GM19324 (cell line): Measurements from ENCODE around the gene RAX2.

ENCODE experiments used
- ATAC-seq: cut with Tn5 transposase; IDR thresholded peaks from one replicate; pipeline ENCODE4 v1.9.1; 2021; ENCODE audit warnings: mild to moderate bottlenecking, moderate library complexity; ENCODE audit not compliant: unreplicated experiment, low FRiP score

RAX2 gene

DNA sequence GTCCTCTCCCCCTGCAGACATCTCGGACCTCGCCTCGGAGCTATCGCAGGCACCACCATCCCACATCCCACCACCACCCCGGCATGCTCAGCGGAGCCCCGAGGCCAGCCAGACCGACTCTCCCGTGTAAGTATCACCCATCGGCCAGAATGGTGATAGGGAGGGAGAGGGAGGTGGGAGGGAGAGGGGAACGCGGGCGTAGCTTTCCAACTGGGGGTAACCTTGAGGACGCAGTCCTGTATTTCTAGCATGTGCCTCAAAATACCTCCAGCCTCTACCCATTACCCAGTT, 37.8 kb downstream of the RAX2 start:
- no peak for ATAC-seq

DNA sequence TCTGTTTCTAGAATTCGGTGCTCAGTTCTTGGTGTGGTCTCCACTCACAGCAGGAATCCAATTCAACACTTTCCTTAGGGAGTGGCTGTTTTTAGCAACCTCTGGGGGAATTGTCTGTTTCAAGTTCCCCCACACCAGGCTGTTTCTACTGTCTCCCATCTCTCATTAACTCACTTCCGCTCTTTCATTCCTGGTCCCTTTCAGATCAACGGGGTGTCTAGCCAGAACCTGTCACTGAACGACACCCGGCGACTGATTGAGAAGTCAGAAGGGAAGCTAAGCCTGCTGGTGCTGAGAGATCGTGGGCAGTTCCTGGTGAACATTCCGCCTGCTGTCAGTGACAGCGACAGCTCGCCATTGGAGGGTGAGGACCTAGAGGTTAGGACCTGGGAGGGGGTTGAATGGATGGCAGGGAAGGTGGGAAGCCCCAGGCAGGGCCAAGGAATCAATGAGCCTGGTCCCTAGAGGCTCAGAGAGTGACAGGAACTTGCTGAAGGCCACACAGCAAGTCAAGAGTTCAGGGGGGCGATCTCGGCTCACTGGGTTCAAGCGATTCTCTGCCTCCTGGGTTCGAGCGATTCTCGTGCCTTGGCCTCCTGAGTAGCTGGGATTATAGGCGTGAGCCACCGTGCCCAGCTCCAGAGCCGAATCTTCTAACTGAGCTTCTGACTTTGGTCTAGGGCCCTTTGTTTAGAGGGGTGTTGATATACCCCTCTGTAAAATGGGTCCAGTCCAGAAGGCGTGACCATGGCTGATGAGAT, 38.3 kb downstream of the RAX2 start:
- no peak for ATAC-seq

DNA sequence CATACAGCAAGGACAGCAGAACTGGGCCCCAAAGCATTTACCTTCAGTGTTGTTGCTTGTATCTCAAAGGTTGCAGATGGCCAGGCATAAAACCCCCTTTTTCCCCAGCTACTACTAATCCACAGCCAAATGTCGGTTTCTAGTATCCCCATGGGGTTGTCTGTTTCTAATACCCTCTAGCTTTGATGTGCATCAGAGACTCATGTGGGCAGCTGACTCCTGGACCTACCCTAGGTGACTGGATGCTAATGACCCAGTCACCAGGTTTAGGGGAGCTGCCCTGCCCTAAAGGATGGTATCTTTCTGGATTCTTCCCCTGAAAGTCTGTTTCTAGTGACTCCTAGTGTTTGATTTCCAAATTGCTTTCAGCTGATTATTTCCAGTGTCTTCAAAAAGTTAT, 39.9 kb downstream of the RAX2 start:
- ATAC-seq: no peak

DNA sequence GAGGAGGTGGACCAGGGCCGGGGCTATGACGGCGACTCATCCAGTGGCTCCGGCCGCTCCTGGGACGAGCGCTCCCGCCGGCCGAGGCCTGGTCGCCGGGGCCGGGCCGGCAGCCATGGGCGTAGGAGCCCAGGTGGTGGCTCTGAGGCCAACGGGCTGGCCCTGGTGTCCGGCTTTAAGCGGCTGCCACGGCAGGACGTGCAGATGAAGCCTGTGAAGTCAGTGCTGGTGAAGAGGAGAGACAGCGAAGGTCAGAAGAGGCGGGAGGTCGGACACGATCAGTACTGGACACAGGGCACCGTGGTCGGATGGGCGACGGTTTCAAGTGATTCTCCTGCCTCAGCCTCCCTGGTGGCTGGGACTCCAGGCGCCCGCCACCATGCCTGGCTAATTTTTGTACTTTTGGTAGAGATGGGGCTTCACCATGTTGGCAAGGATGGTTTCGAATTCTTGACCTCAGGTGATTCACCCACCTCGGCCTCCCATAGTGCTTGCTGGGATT, 41.5 kb downstream of the RAX2 start:
- no peak for ATAC-seq

DNA sequence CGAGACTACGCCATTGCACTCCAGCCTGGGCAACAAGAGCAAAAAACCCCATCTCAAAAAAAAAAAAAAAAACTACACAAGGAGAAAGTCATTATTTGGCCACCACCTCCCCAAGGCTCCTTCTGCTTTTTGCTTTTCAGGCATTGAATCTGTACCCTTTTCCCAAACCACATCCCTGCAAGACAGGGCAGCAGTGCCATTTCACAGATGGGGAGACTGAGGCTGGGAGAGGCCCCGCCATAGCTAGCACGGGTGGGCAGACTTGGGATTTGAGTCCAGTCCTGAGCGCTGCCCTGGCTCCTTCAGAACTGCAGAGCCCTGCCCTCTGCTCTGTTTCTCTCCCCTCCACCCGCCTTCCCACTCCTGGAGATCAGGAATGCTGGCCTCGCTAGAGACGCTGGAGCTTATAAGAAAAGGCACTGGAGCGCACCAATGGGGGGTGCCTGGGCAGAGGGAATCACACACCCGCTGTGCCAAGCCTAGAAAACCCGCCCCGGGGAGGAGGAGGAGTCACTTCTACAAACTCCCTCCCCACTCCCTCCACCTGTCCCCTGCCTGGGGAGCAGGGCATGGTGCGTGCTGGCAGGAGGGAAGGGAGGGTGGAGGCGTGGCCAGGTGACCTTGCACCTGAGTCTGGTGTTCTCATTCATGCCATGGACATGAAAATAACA, 46.3 kb downstream of the RAX2 start:
- ATAC-seq: no peak

DNA sequence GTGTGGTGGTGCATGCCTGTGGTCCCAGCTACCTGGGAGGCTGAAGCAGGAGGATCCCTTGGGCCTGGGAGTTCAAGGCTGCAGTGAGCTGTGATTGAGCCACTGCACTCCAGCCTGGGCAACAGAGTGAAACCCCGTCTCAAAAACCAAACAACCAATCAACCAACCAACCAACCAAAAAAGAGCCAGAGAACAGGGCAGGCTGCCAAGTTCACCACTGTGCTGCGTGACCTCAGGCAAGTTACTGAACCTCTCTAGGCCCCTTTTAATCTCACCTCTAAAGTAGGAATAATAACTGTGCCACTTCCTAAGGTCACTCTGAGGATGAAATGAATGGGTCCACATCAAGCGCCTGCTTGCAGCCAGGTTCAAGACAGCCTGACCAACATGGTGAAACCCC, 46.9 kb downstream of the RAX2 start:
- ATAC-seq: no peak

DNA sequence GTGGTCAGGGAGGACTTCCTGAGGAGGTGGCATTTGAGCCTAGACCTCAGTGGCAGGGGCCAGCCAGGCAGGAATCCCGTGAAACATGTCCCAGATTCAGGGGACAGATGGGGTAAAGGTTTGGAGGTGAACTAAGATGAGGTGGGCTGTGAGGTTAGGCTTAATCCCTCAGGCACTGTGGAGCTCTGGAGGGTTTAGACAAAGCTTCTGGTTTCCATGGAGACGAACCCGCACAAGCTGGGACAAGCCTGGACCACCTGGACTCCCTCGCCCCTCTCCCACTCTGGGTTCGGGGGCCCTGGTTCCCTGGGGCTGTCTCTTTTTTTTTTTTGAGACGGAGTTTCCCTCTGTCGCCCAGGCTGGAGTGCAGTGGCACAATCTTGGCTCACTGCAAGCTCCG, 48.1 kb downstream of the RAX2 start:
- ATAC-seq: no peak

DNA sequence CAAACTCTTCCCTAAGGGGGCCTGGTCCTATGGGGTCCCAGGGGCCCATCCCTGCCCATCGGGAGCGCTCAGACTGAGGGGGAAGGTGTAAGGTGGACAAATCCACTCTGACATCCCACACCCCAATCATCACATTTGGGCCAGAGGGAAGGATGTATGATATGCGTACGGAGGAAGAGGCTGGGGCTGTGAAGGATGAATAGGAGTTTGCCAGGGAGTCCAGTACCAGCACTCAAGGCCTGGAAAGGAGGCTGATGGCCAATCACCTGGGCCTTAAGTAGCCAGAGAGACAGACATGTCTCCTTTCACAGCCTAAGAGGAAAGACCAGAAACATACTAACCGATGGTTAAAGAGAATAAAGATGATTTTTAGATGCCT, 48.9 kb downstream of the RAX2 start:
- no peak for ATAC-seq

DNA sequence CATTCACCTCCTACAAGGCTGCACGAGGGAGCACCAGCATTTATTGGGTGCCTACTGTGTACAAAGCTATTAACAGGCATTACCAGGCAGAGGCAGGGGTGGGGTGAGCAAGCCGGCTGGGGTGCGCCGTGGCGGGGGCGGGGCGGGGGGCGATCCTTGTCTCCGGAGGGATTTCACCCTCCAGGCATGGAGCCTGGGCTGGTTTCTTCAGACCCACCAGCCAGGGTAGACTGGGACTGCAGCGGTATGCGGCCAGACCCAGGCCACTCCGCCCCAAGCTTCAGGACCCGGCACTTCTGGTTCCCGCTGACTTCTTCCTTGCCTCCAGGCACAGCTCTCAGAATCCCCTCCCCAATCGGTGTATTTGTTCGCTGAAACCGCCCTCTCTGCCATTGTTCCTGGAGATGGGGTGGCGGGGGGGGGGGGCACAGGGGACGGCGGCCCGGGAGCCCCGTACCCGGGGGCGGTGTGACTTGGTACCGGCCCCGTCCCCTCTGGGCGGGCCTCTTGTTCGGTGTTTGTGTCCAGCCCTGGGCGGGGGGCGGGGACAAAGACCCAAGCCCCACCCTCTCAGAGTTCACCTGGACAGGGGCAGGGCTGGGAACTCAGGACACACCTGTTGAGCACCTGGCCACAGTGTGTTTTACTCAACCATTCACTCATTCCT, 49.5 kb downstream of the RAX2 start:
- ATAC-seq: no peak

DNA sequence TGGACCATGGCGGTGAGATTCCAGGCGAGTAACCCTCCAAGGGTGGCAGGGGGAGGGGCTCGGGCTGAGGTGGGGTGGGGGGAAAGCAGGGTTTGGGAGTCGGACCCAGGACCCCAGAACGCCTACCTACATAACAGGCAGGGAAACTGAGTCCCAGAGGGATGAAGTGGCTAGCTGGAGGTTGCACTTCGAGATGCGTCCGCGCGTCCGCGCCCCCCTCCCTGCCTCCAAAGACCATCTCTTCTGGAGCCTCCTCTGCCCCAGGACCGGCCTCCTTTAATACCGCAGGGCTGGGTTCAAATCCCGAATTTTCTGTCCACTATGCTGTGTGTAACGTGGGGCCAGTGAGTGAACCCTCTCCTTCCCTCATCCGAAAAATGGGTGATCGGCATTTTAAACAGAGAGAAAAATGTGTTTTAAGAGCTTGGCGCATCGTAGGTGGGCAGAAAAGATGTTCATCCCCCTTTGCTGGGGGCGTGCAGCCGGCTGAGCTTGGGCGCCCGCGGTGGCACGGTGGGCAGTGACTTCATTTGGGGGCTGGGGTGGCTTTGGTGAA, 50.1 kb downstream of the RAX2 start:
- ATAC-seq: no peak

DNA sequence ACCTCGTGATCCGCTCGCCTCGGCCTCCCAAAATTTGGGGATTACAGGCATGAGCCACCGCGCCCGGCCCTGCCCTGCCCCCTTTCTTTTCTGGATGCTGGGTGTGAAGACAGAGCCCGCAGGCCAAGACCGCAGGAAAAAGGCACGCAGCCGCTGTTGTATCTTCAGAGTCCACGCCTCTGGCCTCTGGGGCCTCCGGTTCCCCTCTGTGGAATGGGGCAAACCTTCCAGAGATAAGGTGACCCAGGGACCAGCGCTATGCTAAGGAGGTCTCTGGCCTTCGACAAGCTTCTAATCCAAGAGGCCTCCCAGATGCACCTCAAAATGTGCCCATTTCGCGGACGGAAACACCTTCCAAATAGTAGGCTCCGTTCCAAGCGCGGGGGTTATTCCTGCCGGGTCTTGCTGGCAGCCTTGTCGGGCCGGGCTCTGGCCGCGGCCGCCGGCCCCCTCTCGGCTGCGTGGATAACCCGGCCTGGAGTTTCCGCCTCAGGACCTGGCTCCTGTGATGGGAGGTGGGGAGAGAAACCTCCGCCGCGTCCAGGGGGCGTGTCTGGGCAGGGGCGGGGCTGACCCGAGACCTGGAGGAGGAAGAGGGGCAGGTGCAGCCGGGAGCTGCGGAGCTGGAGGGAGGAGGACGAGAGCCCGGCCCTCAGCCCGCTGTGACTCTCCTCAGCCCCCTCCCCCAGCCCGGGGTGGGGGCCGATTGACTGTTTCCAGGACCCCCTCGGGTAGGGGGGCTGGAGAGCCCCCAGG, 50.7 kb downstream of the RAX2 start:
- ATAC-seq: peak; percentile 68

DNA sequence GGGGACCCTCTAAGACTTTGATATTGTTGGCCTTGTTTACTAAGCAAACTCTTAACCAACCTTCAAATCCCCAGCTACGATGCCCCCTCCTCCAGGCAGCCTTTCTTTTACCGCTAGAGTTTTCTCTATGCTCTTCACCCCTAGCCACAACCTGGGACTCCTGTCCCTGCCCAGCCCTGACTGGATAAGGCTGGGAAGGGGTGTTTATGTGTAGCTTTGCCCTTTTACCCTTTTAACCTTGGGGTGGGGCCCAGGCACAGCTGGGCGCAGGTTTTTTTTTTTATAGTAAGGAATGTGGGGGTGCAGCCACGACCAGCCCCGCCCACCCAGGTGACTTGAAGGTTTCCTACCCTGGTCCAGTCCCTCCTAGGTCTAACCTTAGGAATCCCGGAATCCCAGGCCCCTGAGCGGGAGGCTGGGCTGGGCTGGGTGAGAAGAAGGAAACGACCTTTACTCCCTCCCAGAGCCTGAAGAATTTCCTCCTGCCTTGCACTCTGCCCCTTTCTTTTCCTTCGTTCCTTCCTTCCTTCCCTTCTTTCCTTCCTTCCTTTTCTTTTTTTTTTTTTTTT, 51.6 kb downstream of the RAX2 start:
- no peak for ATAC-seq

DNA sequence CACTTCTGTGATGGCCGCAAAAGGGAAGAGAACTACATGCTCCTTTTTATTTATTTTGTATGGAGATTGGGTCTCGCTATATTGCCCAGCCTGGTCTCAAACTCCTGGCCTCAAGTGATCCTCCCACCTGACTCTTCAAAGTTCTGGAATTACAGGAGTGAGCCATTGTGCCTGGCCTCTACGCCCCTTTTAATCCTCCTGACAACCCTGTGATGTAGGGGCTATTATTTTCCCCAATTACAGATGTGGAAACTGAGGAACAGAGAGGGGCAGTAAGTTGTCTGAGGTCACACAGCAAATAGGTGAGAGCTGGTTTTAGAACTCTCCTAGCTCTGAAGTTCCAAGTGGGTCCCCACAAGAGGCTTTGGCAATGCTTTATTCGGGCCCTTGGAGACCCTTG, 52.2 kb downstream of the RAX2 start:
- ATAC-seq: no peak
